Natural killer cell (primary cell): ENCODE data around the gene IRAK4. TPM values are rescaled to one million over a fixed set of nuclear protein-coding genes. Genes with fewer than 3 reads are reported as not detected.

ENCODE experiments used
- ATAC-seq, 3 donors: fragments of 150-1000 bp in 2 of 3; fragments of 200-7000 bp in 1 of 3; cut with Tn5 transposase; 1 replicate in 1 of 3; 2 replicates in 2 of 3; pipeline ENCODE4 v1.10.0; 2021; ENCODE audit warnings: mild to moderate bottlenecking in 2 of 3, moderate library complexity in 2 of 3
- DNase-seq, 2 donors: peaks; one replicate each; pipeline versions ENCODE4 v3.0.0 to v3.0.0-alpha.2; 2013 to 2021; ENCODE audit warnings: mixed read lengths in 1 of 2
- H3K27ac ChIP-seq: one replicate; pipeline ENCODE4 v1.5.1; 2013; ENCODE audit warnings: mild to moderate bottlenecking, low read length
- H3K27me3 ChIP-seq: one replicate; pipeline ENCODE4 v1.6.1; 2013; ENCODE audit warnings: low read length; ENCODE audit not compliant: control insufficient read depth, insufficient read depth
- H3K36me3 ChIP-seq: one replicate; pipeline ENCODE4 v1.6.1; 2013; ENCODE audit warnings: low read length; ENCODE audit not compliant: control insufficient read depth, insufficient read depth
- H3K4me1 ChIP-seq: one replicate; pipeline ENCODE4 v1.6.1; 2013; ENCODE audit warnings: low read length; ENCODE audit not compliant: control insufficient read depth, insufficient read depth
- H3K4me3 ChIP-seq: one replicate; pipeline ENCODE4 v1.5.1; 2013; ENCODE audit warnings: low read length
- H3K9me3 ChIP-seq: one replicate; pipeline ENCODE4 v1.6.1; 2013; ENCODE audit warnings: low read length; ENCODE audit not compliant: control insufficient read depth, insufficient read depth
- H3K27ac Mint-ChIP-seq, 2 donors: one replicate each; pipeline ENCODE4 v1.8.0; 2022; ENCODE audit warnings: mild to moderate bottlenecking in 2 of 2, mixed read lengths in 2 of 2, moderate library complexity in 1 of 2
- H3K27me3 Mint-ChIP-seq, 2 donors: one replicate each; pipeline ENCODE4 v1.8.0; 2022; ENCODE audit warnings: low read depth in 2 of 2, mixed read lengths in 2 of 2
- H3K36me3 Mint-ChIP-seq: one replicate; pipeline ENCODE4 v1.8.0; 2022; ENCODE audit warnings: mixed read lengths
- H3K4me1 Mint-ChIP-seq, 2 donors: one replicate each; pipeline ENCODE4 v1.8.0; 2022; ENCODE audit warnings: mixed read lengths in 2 of 2
- H3K4me3 Mint-ChIP-seq: one replicate; pipeline ENCODE4 v1.8.0; 2022; ENCODE audit warnings: mild to moderate bottlenecking, moderate library complexity, mixed read lengths
- H3K9me3 Mint-ChIP-seq, 2 donors: one replicate each; pipeline ENCODE4 v1.8.0; 2022; ENCODE audit warnings: mixed read lengths in 2 of 2
- CTCF ChIP-seq: fragments of 200-600 bp; IDR thresholded peaks from one replicate; pipeline ENCODE4 v1.8.0; 2022; ENCODE audit warnings: antibody characterized with exemption
- WGBS: methylation state at CpG from one replicate; pipeline ENCODE4 v1.1.7; 2013; ENCODE audit warnings: missing lambda C conversion rate; ENCODE audit not compliant: insufficient coverage; 5-methylcytosine and 5-hydroxymethylcytosine counted together
- intact Hi-C: fragments of 100-400 bp; cut with micrococcal nuclease; formaldehyde crosslinking; loops from one replicate; pipeline ENCODE4 v1.14.2; 2022
- total RNA-seq, 4 donors: library from RNA; stranded (reverse); fragments of 120-200 nt in 1 of 4; gene quantifications; one replicate each; pipeline versions ENCODE4 v1.2.3 to v1.2.4, GENCODE V29; 2013 to 2022

IRAK4 gene
- total RNA-seq, 3 donors from 2014 or later (not counting 1 experiment from before 2014, with no cell fraction given), result 60.6 to 70.4 (median 70.3) TPM

- H3K27ac ChIP-seq, result peak overlapping the region; percentile 97
- H3K27ac Mint-ChIP-seq, result peak overlapping the region; percentile 95 to 98
- peaks cover 7% of the 10 kb centered on the region for H3K36me3 Mint-ChIP-seq
- H3K4me1 Mint-ChIP-seq, result peaks cover 28 to 29% of the 10 kb centered on the region in 2 donors
- H3K36me3 ChIP-seq, result peaks cover 13% of the 10 kb centered on the region
- TF ChIP-seq CTCF, result no peak
- H3K9me3 Mint-ChIP-seq, result no peaks in the 10 kb centered on the region
- WGBS, result 98% methylated on average over 3 of the region's 3 CpGs
- DNase-seq, result no peak
- peaks cover 11 to 15% of the 10 kb centered on the region in 2 donors for H3K27me3 Mint-ChIP-seq
- H3K4me3 Mint-ChIP-seq, result peak overlapping the region; percentile 100
- ATAC-seq, result no peak
- H3K27me3 ChIP-seq, result no peaks in the 10 kb centered on the region
- no peak overlapping the region for H3K4me3 ChIP-seq
- intact Hi-C loops, result loop anchor here (2.0 to 5.0 kb wide), 2 partner anchors 29 to 75 kb away; partner anchors contain the start of gene TMEM117
- no peaks in the 10 kb centered on the region for H3K4me1 ChIP-seq
- H3K9me3 ChIP-seq, result no peaks in the 10 kb centered on the region
Observed at GRCh38 chr12:43807386-43807785, 48.6 kb downstream of the IRAK4 start.

GRCh38 chr12:43812057-43812456 is 53.3 kb downstream of the IRAK4 start:
- Mint-ChIP-seq H3K36me3 (no peaks in the 10 kb centered on the region), H3K27ac (no peak overlapping the region), H3K4me1 (peaks cover 1 to 3% of the 10 kb centered on the region in 2 donors), H3K9me3 (no peaks in the 10 kb centered on the region), H3K27me3 (peaks cover 15 to 32% of the 10 kb centered on the region in 2 donors), H3K4me3 (no peak overlapping the region)
- DNase-seq (no peak), ATAC-seq (no peak)
- no peaks in the 10 kb centered on the region for H3K36me3 ChIP-seq
- H3K9me3 ChIP-seq, result no peaks in the 10 kb centered on the region
- WGBS, result 90% methylated on average over 2 of the region's 2 CpGs
- H3K4me1 ChIP-seq, result no peaks in the 10 kb centered on the region
- no peak overlapping the region for H3K27ac ChIP-seq
- peaks cover 2% of the 10 kb centered on the region for H3K27me3 ChIP-seq
- TF ChIP-seq CTCF, result no peak
- no peak overlapping the region for H3K4me3 ChIP-seq
- intact Hi-C loops, result no loop called here

GRCh38 chr12:43812926-43813325 is 54.2 kb downstream of the IRAK4 start:
- no peak for TF ChIP-seq CTCF
- H3K4me1 Mint-ChIP-seq, result no peaks in the 10 kb centered on the region
- H3K36me3 Mint-ChIP-seq, result no peaks in the 10 kb centered on the region
- WGBS, result 89% methylated on average over 4 of the region's 4 CpGs
- Histone ChIP-seq H3K4me3 (no peak overlapping the region), H3K27ac (no peak overlapping the region), H3K4me1 (no peaks in the 10 kb centered on the region), H3K36me3 (no peaks in the 10 kb centered on the region), H3K27me3 (peaks cover 2% of the 10 kb centered on the region), H3K9me3 (no peaks in the 10 kb centered on the region)
- no peak overlapping the region for H3K27ac Mint-ChIP-seq
- H3K27me3 Mint-ChIP-seq, result peaks cover 15 to 32% of the 10 kb centered on the region in 2 donors
- intact Hi-C loops, result no loop called here
- no peak for ATAC-seq
- DNase-seq, result no peak
- H3K4me3 Mint-ChIP-seq, result no peak overlapping the region
- no peaks in the 10 kb centered on the region for H3K9me3 Mint-ChIP-seq

- ATAC-seq, result no peak
- Histone ChIP-seq H3K27ac (no peak overlapping the region), H3K4me1 (no peaks in the 10 kb centered on the region), H3K4me3 (no peak overlapping the region), H3K27me3 (peaks cover 2% of the 10 kb centered on the region), H3K9me3 (no peaks in the 10 kb centered on the region), H3K36me3 (no peaks in the 10 kb centered on the region)
- intact Hi-C loops, result no loop called here
- no peak for TF ChIP-seq CTCF
- WGBS, result 80% methylated on average over 3 of the region's 3 CpGs
- H3K9me3 Mint-ChIP-seq, result no peaks in the 10 kb centered on the region
- H3K4me1 Mint-ChIP-seq, result no peaks in the 10 kb centered on the region
- no peak overlapping the region for H3K4me3 Mint-ChIP-seq
- no peak for DNase-seq
- H3K36me3 Mint-ChIP-seq, result no peaks in the 10 kb centered on the region
- no peak overlapping the region for H3K27ac Mint-ChIP-seq
- H3K27me3 Mint-ChIP-seq, result peaks cover 9 to 32% of the 10 kb centered on the region in 2 donors
Observed at GRCh38 chr12:43815416-43815815, 56.7 kb downstream of the IRAK4 start.
